GM18951 (cell line): Measurements from ENCODE around the gene AQP5.

Experiments used
- POLR2A ChIP-seq: IDR thresholded peaks from 4 replicates; pipeline ENCODE4 v1.6.1; 2011; ENCODE audit warnings: mild to moderate bottlenecking; ENCODE audit not compliant: insufficient read length, insufficient read depth; ENCODE audit errors: extremely low read depth
- in situ Hi-C: fragments of 300-500 bp; cut with MboI; formaldehyde crosslinking; loops from one replicate; pipeline ENCODE4 v1.12.0; 2022; ENCODE audit warnings: low sequenced_read_pairs, mixed read lengths, inconsistent platforms; ENCODE audit not compliant: unreplicated experiment

AQP5 gene

GRCh38 chr12:50003595-50003994 is 41.9 kb downstream of the AQP5 start:
- in situ Hi-C loops = no loop called here
- TF ChIP-seq POLR2A = no peak

GRCh38 chr12:50004696-50005095 is 43.0 kb downstream of the AQP5 start:
- TF ChIP-seq POLR2A = no peak
- in situ Hi-C loops = no loop called here

- in situ Hi-C loops = no loop called here
- TF ChIP-seq POLR2A = no peak
Observed at GRCh38 chr12:50005175-50005574, 43.5 kb downstream of the AQP5 start.

DNA sequence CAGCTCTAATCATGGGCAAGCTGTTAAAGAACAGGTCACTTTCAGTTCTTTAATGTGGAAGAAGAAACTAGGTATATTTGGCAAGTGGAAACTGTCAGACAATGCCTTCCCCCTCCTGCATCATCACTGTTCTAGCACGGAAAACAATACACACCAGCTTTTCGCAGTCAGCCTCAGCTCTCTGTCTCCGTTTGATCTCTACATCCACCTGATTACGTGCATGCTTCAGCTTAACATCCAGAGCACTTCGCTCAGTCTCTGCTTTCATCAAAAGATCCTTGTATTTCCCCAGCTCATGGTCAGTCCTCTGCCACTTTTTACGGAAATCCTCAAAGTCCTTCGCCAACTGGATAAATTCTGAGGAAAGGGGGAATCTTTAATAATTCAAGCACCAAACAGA is 44.6 kb downstream of the AQP5 start:
- no peak for TF ChIP-seq POLR2A
- in situ Hi-C loops = no loop called here

DNA sequence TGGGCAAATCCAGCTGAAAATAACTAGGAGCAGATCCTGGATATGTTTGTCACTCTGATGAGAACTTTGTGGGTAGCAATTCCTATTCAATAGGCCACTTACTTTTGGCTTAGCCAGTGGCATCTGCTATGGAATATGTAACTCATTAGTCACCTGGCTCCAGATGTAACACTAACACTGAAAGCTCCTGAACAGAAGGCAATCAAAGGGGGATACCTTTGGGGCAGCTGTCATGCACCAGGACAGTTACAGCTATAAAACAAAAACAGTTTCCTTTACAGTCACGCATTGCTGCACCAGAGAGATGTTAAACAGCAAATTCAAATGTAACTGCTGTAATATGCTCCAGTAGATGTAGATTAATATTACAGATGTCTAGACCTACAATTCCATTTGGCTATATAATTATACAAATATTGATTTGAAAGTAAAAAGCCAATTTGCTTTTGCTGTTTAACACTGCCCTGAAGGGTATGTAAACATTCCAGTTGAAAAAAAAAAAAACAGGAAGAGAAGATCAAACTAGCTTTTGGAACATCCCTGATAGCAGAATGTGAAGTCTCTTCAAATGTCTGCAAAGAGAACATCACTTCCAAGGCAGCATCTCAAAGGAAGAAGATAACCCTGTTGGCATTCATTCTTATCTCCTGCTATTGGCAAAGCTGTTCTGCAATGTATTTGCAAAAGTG is 45.2 kb downstream of the AQP5 start:
- TF ChIP-seq POLR2A = no peak

GRCh38 chr12:50013361-50014147 is 51.9 kb downstream of the AQP5 start:
- no peak for TF ChIP-seq POLR2A
- in situ Hi-C loops = no loop called here

More for the DNA sequence above, 45.2 kb downstream of the AQP5 start:
- in situ Hi-C loops = no loop called here

DNA sequence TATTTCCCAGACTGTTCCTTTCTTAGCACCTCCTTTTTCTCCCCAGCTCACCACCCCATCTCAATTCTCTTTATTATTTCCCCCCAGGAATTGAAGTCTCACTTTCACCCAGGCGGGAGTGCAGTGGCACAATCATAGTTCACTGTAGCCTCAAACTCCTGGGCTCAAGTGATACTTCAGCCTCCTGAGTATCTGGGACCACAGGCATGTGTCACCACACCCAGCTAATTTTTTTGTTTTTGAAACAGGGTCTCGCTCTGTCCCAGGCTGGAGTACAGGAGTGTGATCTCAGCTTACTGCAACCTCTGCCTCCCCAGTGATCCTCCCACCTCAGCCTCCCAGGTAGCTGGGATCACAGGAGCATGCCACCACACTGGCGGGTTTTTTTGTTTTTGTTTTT is 52.7 kb downstream of the AQP5 start:
- in situ Hi-C loops = no loop called here
- no peak for TF ChIP-seq POLR2A
